Body of pancreas (tissue), 4 donors: ENCODE results near the gene ADCYAP1R1. TPM values are rescaled to one million over a fixed set of nuclear protein-coding genes. Genes with fewer than 3 reads are reported as not detected.

ENCODE experiments used
- ATAC-seq: fragments of 150-250 bp; one replicate; pipeline ENCODE4 v1.9.1; 2016
- DNase-seq, 4 donors: peaks; one replicate each; pipeline ENCODE4 v3.0.0-alpha.2; 2019
- H3K27ac ChIP-seq, 4 donors: fragments of 200-600 bp; sonication (generic); 1 replicate in 3 of 4; 2 replicates in 1 of 4; pipeline versions ENCODE4 v1.5.1 to v1.6.1; 2016 to 2019; ENCODE audit warnings: mild to moderate bottlenecking in 1 of 4, mixed read lengths in 1 of 4, moderate library complexity in 1 of 4
- H3K27me3 ChIP-seq, 2 donors: fragments of 200-600 bp; sonication (generic); one replicate each; pipeline ENCODE4 v1.6.0; 2016; ENCODE audit warnings: mild to moderate bottlenecking in 1 of 2
- H3K36me3 ChIP-seq, 2 donors: fragments of 200-600 bp; sonication (generic); replicated peaks in 1 of 2; 2 replicates each; pipeline ENCODE4 v1.5.1; 2016; ENCODE audit warnings: low read depth in 2 of 2; ENCODE audit not compliant: insufficient read depth in 1 of 2
- H3K4me1 ChIP-seq: fragments of 200-600 bp; sonication (generic); one replicate; pipeline ENCODE4 v1.6.0; 2016
- H3K4me3 ChIP-seq, 2 donors: fragments of 200-600 bp; sonication (generic); 1 replicate in 1 of 2; 2 replicates in 1 of 2; pipeline ENCODE4 v1.5.1; 2016 to 2019
- H3K9me3 ChIP-seq, 3 donors: fragments of 200-600 bp; sonication (generic); 1 replicate in 2 of 3; 2 replicates in 1 of 3; pipeline ENCODE4 v1.5.1; 2016
- POLR2A ChIP-seq, 3 donors: fragments of 450-650 bp; IDR thresholded peaks; one replicate each; pipeline ENCODE4 v1.6.1; 2016; ENCODE audit warnings: antibody characterized with exemption in 3 of 3, mild to moderate bottlenecking in 2 of 3
- WGBS, 2 donors: methylation state at CpG; one replicate each; pipeline ENCODE4 v1.1.5; 2017; 5-methylcytosine and 5-hydroxymethylcytosine counted together
- intact Hi-C: fragments of 100-400 bp; cut with DNase I; formaldehyde crosslinking; loops from one replicate; pipeline ENCODE4 v1.15.1; 2023
- total RNA-seq, 2 donors: library from RNA; depleted of rRNA; stranded (reverse); fragments of >200 nt; gene quantifications; one replicate each; pipeline ENCODE4 v1.1.0, GENCODE V29; 2016
- TF ChIP-seq, protein P1 (sequence below), 7 experiments: fragments of 450-650 bp in 4 of 7; fragments of 200-600 bp in 3 of 7; sonication (generic) in 3 of 7; IDR thresholded peaks; one replicate each; pipeline ENCODE4 v1.5.1; 2016 to 2019; ENCODE audit warnings: antibody characterized with exemption in 7 of 7

ADCYAP1R1 gene
- total RNA-seq, 2 donors from 2014 or later: 1.8 to 8.2 TPM

DNA sequence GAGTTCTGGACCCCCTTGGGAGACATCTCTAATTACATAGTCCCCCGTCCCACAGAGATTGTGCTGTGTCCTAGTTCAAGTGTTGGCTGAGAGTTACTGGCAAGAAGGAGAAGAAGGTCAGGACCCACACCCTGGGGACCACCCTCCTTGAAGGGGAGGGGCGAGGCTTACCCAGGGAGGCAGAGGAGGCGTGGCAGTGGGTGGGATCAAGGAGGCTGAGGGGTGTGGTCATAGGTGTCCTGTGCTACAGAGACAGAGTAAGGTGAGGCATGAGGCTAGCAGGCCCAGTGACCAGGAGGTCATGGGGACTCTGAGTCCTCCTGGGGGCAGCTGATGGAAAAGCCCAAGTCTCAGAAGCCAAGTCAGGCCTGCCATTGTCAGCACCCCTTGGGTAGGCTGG lies 29.4 kb upstream of the ADCYAP1R1 start:
- Histone ChIP-seq H3K27ac (no peak overlapping the region), H3K9me3 (no peaks in the 10 kb centered on the region), H3K4me3 (no peak overlapping the region), H3K27me3 (no peaks in the 10 kb centered on the region), H3K36me3 (no peaks in the 10 kb centered on the region), H3K4me1 (no peaks in the 10 kb centered on the region)
- ATAC-seq (no peak), DNase-seq (no peak)
- TF ChIP-seq, protein P1, sequence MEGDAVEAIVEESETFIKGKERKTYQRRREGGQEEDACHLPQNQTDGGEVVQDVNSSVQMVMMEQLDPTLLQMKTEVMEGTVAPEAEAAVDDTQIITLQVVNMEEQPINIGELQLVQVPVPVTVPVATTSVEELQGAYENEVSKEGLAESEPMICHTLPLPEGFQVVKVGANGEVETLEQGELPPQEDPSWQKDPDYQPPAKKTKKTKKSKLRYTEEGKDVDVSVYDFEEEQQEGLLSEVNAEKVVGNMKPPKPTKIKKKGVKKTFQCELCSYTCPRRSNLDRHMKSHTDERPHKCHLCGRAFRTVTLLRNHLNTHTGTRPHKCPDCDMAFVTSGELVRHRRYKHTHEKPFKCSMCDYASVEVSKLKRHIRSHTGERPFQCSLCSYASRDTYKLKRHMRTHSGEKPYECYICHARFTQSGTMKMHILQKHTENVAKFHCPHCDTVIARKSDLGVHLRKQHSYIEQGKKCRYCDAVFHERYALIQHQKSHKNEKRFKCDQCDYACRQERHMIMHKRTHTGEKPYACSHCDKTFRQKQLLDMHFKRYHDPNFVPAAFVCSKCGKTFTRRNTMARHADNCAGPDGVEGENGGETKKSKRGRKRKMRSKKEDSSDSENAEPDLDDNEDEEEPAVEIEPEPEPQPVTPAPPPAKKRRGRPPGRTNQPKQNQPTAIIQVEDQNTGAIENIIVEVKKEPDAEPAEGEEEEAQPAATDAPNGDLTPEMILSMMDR (IDR thresholded peaks at IDR 0.05): no peak
- TF ChIP-seq POLR2A (IDR thresholded peaks at IDR 0.05): no peak
- intact Hi-C loops: no loop called here
- WGBS, 2 donors: 48 to 72% methylated on average over 3 of the region's 3 CpGs

DNA sequence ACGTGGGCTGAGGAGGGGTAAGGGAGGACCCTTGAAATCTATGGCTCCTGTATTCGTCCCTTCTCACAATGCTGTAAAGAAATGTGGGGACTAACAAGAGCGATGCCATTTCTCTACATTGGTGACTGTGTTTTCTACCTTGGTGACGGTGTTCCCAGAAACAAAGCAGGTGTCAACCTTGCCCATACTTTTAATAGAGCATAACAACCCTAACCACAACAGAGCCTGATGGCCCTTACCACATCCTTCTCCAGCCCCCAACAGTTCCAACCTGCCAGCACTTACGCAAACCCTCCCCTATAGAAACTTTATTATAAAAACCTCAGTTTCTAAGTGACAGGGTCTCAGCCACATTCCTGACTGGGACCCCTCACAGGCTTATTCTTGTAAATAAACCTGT lies 28.2 kb upstream of the ADCYAP1R1 start:
- no peak overlapping the region for H3K4me3 ChIP-seq
- no peaks in the 10 kb centered on the region for H3K27me3 ChIP-seq
- TF ChIP-seq, protein P1 (IDR thresholded peaks at IDR 0.05): no peak
- no peak for TF ChIP-seq POLR2A (IDR thresholded peaks at IDR 0.05)
- intact Hi-C loops: no loop called here
- no peaks in the 10 kb centered on the region for H3K9me3 ChIP-seq
- DNase-seq (no peak), ATAC-seq (no peak)
- no peaks in the 10 kb centered on the region for H3K36me3 ChIP-seq
- no peaks in the 10 kb centered on the region for H3K4me1 ChIP-seq
- no peak overlapping the region for H3K27ac ChIP-seq
- WGBS, 2 donors: 82 to 83% methylated on average over 5 of the region's 5 CpGs

DNA sequence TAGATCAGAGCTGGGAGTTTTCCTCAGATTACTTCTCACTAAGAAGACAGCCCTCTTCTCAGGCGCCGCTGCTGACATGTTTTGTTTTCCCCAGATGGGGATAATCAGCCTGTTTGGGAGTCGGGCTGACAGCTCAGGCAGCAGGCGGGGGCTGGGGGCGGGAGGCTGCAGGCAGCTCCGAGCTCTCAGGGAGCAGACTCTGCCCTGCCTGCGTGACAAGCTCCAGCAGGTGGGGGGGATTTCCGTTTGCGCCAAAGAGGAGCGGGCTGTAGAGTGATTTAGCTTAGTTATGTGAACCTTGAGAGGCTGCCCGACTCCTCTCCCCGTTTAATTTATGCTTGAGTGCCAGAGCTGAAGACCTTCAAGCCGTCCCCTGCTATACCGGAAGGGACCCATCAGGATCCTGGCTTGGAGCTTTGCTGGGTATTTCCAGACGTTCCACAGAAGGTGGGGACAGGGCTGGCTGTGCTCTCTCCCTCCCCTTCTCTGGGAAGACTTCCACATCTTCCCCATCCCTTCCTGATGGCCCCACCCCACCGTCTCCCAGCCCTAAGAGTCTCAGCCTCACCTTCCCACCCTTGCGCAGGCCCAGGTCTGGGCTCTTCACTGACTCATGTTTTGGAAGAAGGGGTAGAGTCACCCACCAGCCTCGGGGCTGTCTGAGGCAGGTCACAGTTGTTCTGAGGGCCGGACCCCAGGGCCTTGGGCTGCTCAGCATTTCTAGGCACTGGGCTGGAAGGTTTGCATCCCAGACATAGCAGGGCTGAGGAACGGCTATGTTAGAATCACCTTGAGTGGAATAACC lies 24.7 kb upstream of the ADCYAP1R1 start:
- no peak overlapping the region for H3K27ac ChIP-seq
- ATAC-seq: no peak
- DNase-seq: peak in 1 of 4 donors; percentile 4

DNA sequence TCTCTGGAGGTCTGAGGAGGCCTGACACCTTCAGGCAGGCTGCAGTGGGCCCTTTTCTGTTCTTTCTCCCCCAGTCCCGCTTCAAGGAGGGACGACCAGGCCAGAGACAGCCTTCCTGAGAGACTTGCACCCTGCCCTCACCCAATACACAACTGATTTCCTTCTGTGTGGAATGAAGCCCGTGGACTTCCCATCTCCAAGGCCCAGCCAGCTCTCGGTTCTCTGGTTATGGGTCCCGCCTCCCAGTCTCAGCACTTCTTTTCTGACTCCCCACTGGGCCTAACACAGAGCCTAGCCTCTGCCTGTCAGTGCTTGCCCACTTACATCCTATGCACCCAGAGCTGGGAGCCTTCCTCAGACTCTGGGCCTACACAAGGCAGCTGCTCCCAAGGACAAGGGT lies 24.1 kb upstream of the ADCYAP1R1 start:
- no peaks in the 10 kb centered on the region for H3K9me3 ChIP-seq
- ATAC-seq (no peak), DNase-seq (no peak)
- no peaks in the 10 kb centered on the region for H3K4me1 ChIP-seq
- TF ChIP-seq, protein P1 (IDR thresholded peaks at IDR 0.05): no peak
- no peak for TF ChIP-seq POLR2A (IDR thresholded peaks at IDR 0.05)
- no peak overlapping the region for H3K27ac ChIP-seq
- intact Hi-C loops: no loop called here
- H3K27me3 ChIP-seq: no peaks in the 10 kb centered on the region
- WGBS, 2 donors: 86 to 92% methylated on average over 5 of the region's 5 CpGs
- no peaks in the 10 kb centered on the region for H3K36me3 ChIP-seq
- no peak overlapping the region for H3K4me3 ChIP-seq

More for the DNA sequence above, 24.7 kb upstream of the ADCYAP1R1 start:
- WGBS, 2 donors: 46 to 47% methylated on average over 19 to 20 of the region's 20 CpGs
- no peaks in the 10 kb centered on the region for H3K27me3 ChIP-seq
- no peaks in the 10 kb centered on the region for H3K36me3 ChIP-seq
- no peak for TF ChIP-seq POLR2A (IDR thresholded peaks at IDR 0.05)
- TF ChIP-seq, protein P1 (IDR thresholded peaks at IDR 0.05): no peak
- H3K4me1 ChIP-seq: no peaks in the 10 kb centered on the region
- H3K4me3 ChIP-seq: no peak overlapping the region
- intact Hi-C loops: no loop called here
- H3K9me3 ChIP-seq: no peaks in the 10 kb centered on the region
